Endothelial cell of umbilical vein (primary cell): Measurements from ENCODE around the gene GAB1. TPM values are rescaled to one million over a fixed set of nuclear protein-coding genes. Genes with fewer than 3 reads are reported as not detected.

ENCODE experiments used
- BruUV-seq: library from RNA; stranded (reverse); fragments of 400-500 nt; replicated peaks from 2 replicates; lab custom pipeline; 2021; lab: Mats Ljungman, UMichigan
- CTCF ChIA-PET: fragments of 300-600, 350-600 bp; sonication (Branson Sonifier 250); formaldehyde crosslinking; loops from one replicate; lab custom pipeline; 2021; ENCODE audit warnings: antibody characterized with exemption, inconsistent platforms; lab: Charles Lee
- POLR2A ChIA-PET: fragments of 300-600, 350-600 bp; sonication (Branson Sonifier 250); formaldehyde crosslinking; loops from one replicate; lab custom pipeline; 2021; ENCODE audit warnings: antibody characterized with exemption, inconsistent platforms; lab: Charles Lee
- DNase-seq: peaks from one replicate; pipeline ENCODE4 v3.0.0-alpha.2; 2011; ENCODE audit warnings: low read depth, low spot score
- FAIRE-seq: peaks from 2 replicates; lab custom pipeline; 2011; peaks lifted over from hg19 to GRCh38; lab: Jason Lieb, UNC
- H2AFZ ChIP-seq: 2 replicates; pipeline ENCODE4 v1.6.0; 2012; ENCODE audit warnings: low read depth, low read length, control low read depth, inconsistent platforms
- H3K27ac ChIP-seq: 2 replicates; pipeline ENCODE4 v1.5.1; 2011; ENCODE audit warnings: low read depth, mild to moderate bottlenecking, control low read depth, low read length, moderate library complexity; ENCODE audit not compliant: insufficient read depth
- H3K27me3 ChIP-seq, 2 experiments: 2 replicates each; pipeline versions ENCODE4 v1.6.0 to v1.6.1; 2011; ENCODE audit warnings: low read length in 2 of 2, mixed read lengths in 1 of 2; ENCODE audit not compliant: control insufficient read depth in 2 of 2, insufficient read depth in 2 of 2
- H3K36me3 ChIP-seq, 2 experiments: 2 replicates in 1 of 2; 3 replicates in 1 of 2; pipeline ENCODE4 v1.5.1; 2011; ENCODE audit warnings: low read length in 2 of 2, mild to moderate bottlenecking in 1 of 2, moderate library complexity in 1 of 2; ENCODE audit not compliant: control insufficient read depth in 2 of 2, insufficient read depth in 2 of 2; ENCODE audit errors: extremely low read depth in 1 of 2
- H3K4me1 ChIP-seq: 3 replicates; pipeline ENCODE4 v1.5.1; 2011; ENCODE audit warnings: mild to moderate bottlenecking, low read length; ENCODE audit not compliant: control insufficient read depth, insufficient read depth; ENCODE audit errors: extremely low read depth
- H3K4me2 ChIP-seq: 2 replicates; pipeline ENCODE4 v1.6.1; 2011; ENCODE audit warnings: low read length, control low read depth, mixed read lengths; ENCODE audit not compliant: insufficient read depth
- H3K4me3 ChIP-seq, 3 experiments: fragments of 200-600 bp in 1 of 3; sonication (generic), shearing (Covaris generic) in 1 of 3; replicated peaks in 1 of 3; 2 replicates each; pipeline ENCODE4 v1.5.1; 2011 to 2016; ENCODE audit warnings: control low read depth in 3 of 3, low read length in 3 of 3, mild to moderate bottlenecking in 2 of 3, inconsistent platforms in 1 of 3, low read depth in 1 of 3, moderate library complexity in 1 of 3; ENCODE audit not compliant: insufficient read depth in 1 of 3
- H3K79me2 ChIP-seq: 2 replicates; pipeline ENCODE4 v1.6.0; 2012; ENCODE audit warnings: low read length, inconsistent platforms; ENCODE audit not compliant: control insufficient read depth, insufficient read depth
- H3K9ac ChIP-seq: replicated peaks from 2 replicates; pipeline ENCODE3; 2011; ENCODE audit warnings: low read length, control low read depth; ENCODE audit not compliant: insufficient read depth; ENCODE audit errors: extremely low read depth
- H3K9me1 ChIP-seq: replicated peaks from 3 replicates; pipeline ENCODE4 v1.6.0; 2011; ENCODE audit warnings: mild to moderate bottlenecking, low read length; ENCODE audit not compliant: control insufficient read depth, insufficient read depth; ENCODE audit errors: extremely low read depth
- H3K9me3 ChIP-seq: replicated peaks from 2 replicates; pipeline ENCODE4 v1.5.1; 2012; ENCODE audit warnings: low read length, inconsistent platforms; ENCODE audit not compliant: control insufficient read depth, insufficient read depth
- H4K20me1 ChIP-seq: replicated peaks from 2 replicates; pipeline ENCODE3; 2011; ENCODE audit warnings: mild to moderate bottlenecking, low read length; ENCODE audit not compliant: control insufficient read depth, insufficient read depth; ENCODE audit errors: extremely low read depth
- CTCF ChIP-seq, 2 donors: IDR thresholded peaks; 1 replicate in 1 of 2; 2 replicates in 1 of 2; pipeline ENCODE4 v1.5.1; 2011; ENCODE audit warnings: low read length in 2 of 2, mild to moderate bottlenecking in 2 of 2, moderate library complexity in 2 of 2, control low read depth in 1 of 2, inconsistent platforms in 1 of 2, low read depth in 1 of 2; ENCODE audit not compliant: insufficient read depth in 1 of 2; ENCODE audit errors: extremely low read depth in 1 of 2
- EZH2 ChIP-seq: IDR thresholded peaks from 2 replicates; pipeline ENCODE4 v1.6.1; 2012; ENCODE audit warnings: borderline replicate concordance, low read depth, mild to moderate bottlenecking, moderate library complexity, low read length, inconsistent platforms; ENCODE audit not compliant: severe bottlenecking
- FOS ChIP-seq: IDR thresholded peaks from 2 replicates; pipeline ENCODE4 v1.6.1; 2011; ENCODE audit warnings: mild to moderate bottlenecking, low read length, moderate library complexity, borderline replicate concordance; ENCODE audit not compliant: insufficient read depth
- GATA2 ChIP-seq: IDR thresholded peaks from 2 replicates; pipeline ENCODE4 v1.7.0; 2011; ENCODE audit warnings: low read depth, mild to moderate bottlenecking, moderate library complexity, mixed read lengths, low read length; ENCODE audit not compliant: insufficient read length, insufficient read depth
- JUN ChIP-seq: IDR thresholded peaks from 2 replicates; pipeline ENCODE4 v1.6.1; 2011; ENCODE audit warnings: borderline replicate concordance, low read depth; ENCODE audit not compliant: insufficient read length, insufficient read depth
- MAX ChIP-seq: IDR thresholded peaks from 2 replicates; pipeline ENCODE4 v1.6.1; 2011; ENCODE audit not compliant: insufficient read depth, insufficient read length
- MYC ChIP-seq: IDR thresholded peaks from one replicate; pipeline ENCODE4 v1.6.1; 2011; ENCODE audit warnings: mild to moderate bottlenecking, low read depth, low read length
- POLR2A ChIP-seq: IDR thresholded peaks from 2 replicates; pipeline ENCODE4 v1.6.1; 2012; ENCODE audit warnings: low read depth, mild to moderate bottlenecking, control low read depth, low read length
- POLR2AphosphoS5 ChIP-seq: IDR thresholded peaks from 2 replicates; pipeline ENCODE4 v1.6.1; 2012; ENCODE audit warnings: low read depth, mild to moderate bottlenecking, control low read depth, low read length, moderate library complexity; ENCODE audit not compliant: insufficient read depth
- dilution Hi-C: fragments of 300-500 bp; cut with MboI; formaldehyde crosslinking; loops from one replicate; pipeline ENCODE4 v1.15.0; 2019; ENCODE audit warnings: low sequenced_read_pairs; ENCODE audit not compliant: extremely low pct_ligation_motif_present
- intact Hi-C: fragments of 100-400 bp; cut with micrococcal nuclease; formaldehyde crosslinking; loops from one replicate; pipeline ENCODE4 v1.10.0; 2022
- polyA plus RNA-seq, 4 experiments: library from polyadenylated mRNA; depleted of rRNA in 3 of 4; stranded (reverse) in 3 of 4; unstranded in 1 of 4; fragments of >200 nt; gene quantifications; 2 replicates each; pipeline versions ENCODE4 v1.2.1 to v1.2.3, GENCODE V29; 2011 to 2012; ENCODE audit warnings: missing spikeins in 1 of 4
- total RNA-seq: library from RNA; stranded (reverse); gene quantifications from 2 replicates; pipeline ENCODE4 v1.2.3, GENCODE V29; 2021

The GAB1 gene
- total and polyA plus RNA-seq, 2 donors (not counting 3 experiments of a cell fraction or from before 2014, with no cell fraction given), result 9.3 to 37.7 TPM

- intact Hi-C loops (no loop called here), dilution Hi-C loops (no loop called here)
- Histone ChIP-seq H3K27me3 (no peaks in the 10 kb centered on the region), H4K20me1 (no peaks in the 10 kb centered on the region), H3K4me3 (no peak overlapping the region), H3K4me1 (peaks cover 14% of the 10 kb centered on the region), H3K27ac (no peak overlapping the region), H3K9me1 (no peaks in the 10 kb centered on the region), H3K4me2 (no peak overlapping the region), H3K9ac (no peak overlapping the region), H3K9me3 (no peaks in the 10 kb centered on the region), H3K79me2 (no peaks in the 10 kb centered on the region), H3K36me3 (no peaks in the 10 kb centered on the region), H2AFZ (no peak overlapping the region)
- TF ChIP-seq GATA2 (no peak), POLR2A (no peak), POLR2AphosphoS5 (no peak), MYC (no peak), FOS (no peak), JUN (no peak)
- BruUV-seq, result no TSS peak
- DNase-seq (no peak), FAIRE-seq (no peak)
- ChIA-PET CTCF (no interaction called here), POLR2A (no interaction called here)
These were observed 50.1 kb downstream of the GAB1 start for GRCh38 chr4:143386812-143387211.

- no peaks in the 10 kb centered on the region for H3K9me3 ChIP-seq
- H3K4me1 ChIP-seq, result no peaks in the 10 kb centered on the region
- CTCF ChIA-PET, result interaction anchor here (0.7 to 1.5 kb wide), 6 partner anchors 11 to 59 kb away, joined by 3 to 4 read pairs (median 4); no protein-coding TSS in a partner anchor
- dilution Hi-C loops (no loop called here), intact Hi-C loops (no loop called here)
- no peaks in the 10 kb centered on the region for H3K79me2 ChIP-seq
- no peak for TF ChIP-seq CTCF (IDR thresholded peaks at IDR 0.05; ENCODE audit: extremely low read depth in 1 of 2, insufficient read depth in 1 of 2, low read depth in 1 of 2, low read length in 2 of 2)
- TF ChIP-seq POLR2AphosphoS5, result no peak
- TF ChIP-seq FOS, result no peak
- no peak for TF ChIP-seq EZH2
- TF ChIP-seq GATA2, result no peak
- no peak for TF ChIP-seq JUN
- TF ChIP-seq MAX, result no peak
- no peak for TF ChIP-seq MYC
- no peak for TF ChIP-seq POLR2A
- DNase-seq (no peak), FAIRE-seq (no peak)
- H3K4me2 ChIP-seq, result no peak overlapping the region
- no peak overlapping the region for H3K4me3 ChIP-seq
- H3K27me3 ChIP-seq, result no peaks in the 10 kb centered on the region
- H3K9ac ChIP-seq, result no peak overlapping the region
- H4K20me1 ChIP-seq, result no peaks in the 10 kb centered on the region
- H3K9me1 ChIP-seq, result no peaks in the 10 kb centered on the region
- no peak overlapping the region for H3K27ac ChIP-seq
- POLR2A ChIA-PET, result interaction anchor here (0.7 kb wide), 1 partner anchor 1294 kb away, joined by 3 read pairs; no protein-coding TSS in a partner anchor
- H2AFZ ChIP-seq, result no peak overlapping the region
- no TSS peak for BruUV-seq
- no peaks in the 10 kb centered on the region for H3K36me3 ChIP-seq
These were observed 53.0 kb downstream of the GAB1 start for GRCh38 chr4:143389579-143390195.
